GM21528 (cell line): Measurements from ENCODE around the gene MSANTD1.

Experiments used
- ATAC-seq: cut with Tn5 transposase; IDR thresholded peaks from one replicate; pipeline ENCODE4 v1.9.1; 2021; ENCODE audit warnings: mild to moderate bottlenecking, moderate library complexity; ENCODE audit not compliant: unreplicated experiment, low FRiP score

The MSANTD1 gene

GRCh38 chr4:3261411-3262207 is 12.7 kb downstream of the MSANTD1 start:
- ATAC-seq, result no peak

GRCh38 chr4:3262208-3263052 is 13.5 kb downstream of the MSANTD1 start:
- no peak for ATAC-seq

- ATAC-seq, result no peak
Measured at GRCh38 chr4:3263053-3263875, 14.3 kb downstream of the MSANTD1 start.

GRCh38 chr4:3263876-3264193 is 14.9 kb downstream of the MSANTD1 start:
- no peak for ATAC-seq

GRCh38 chr4:3266076-3266475 is 17.1 kb downstream of the MSANTD1 start:
- ATAC-seq, result no peak

GRCh38 chr4:3267576-3268394 is 18.8 kb downstream of the MSANTD1 start:
- ATAC-seq, result no peak

- ATAC-seq, result no peak
Measured at GRCh38 chr4:3268395-3269104, 19.6 kb downstream of the MSANTD1 start.

GRCh38 chr4:3269105-3269927 is 20.4 kb downstream of the MSANTD1 start:
- no peak for ATAC-seq

- ATAC-seq, result no peak
Measured at GRCh38 chr4:3269991-3270611, 21.1 kb downstream of the MSANTD1 start.

- ATAC-seq, result no peak
Measured at GRCh38 chr4:3271131-3271530, 22.2 kb downstream of the MSANTD1 start.

- ATAC-seq, result no peak
Measured at GRCh38 chr4:3276986-3277385, 28.0 kb downstream of the MSANTD1 start.

GRCh38 chr4:3280466-3280865 is 31.5 kb downstream of the MSANTD1 start:
- no peak for ATAC-seq

- no peak for ATAC-seq
Measured at GRCh38 chr4:3283483-3283882, 34.5 kb downstream of the MSANTD1 start.

GRCh38 chr4:3283916-3284315 is 35.0 kb downstream of the MSANTD1 start:
- ATAC-seq, result no peak

GRCh38 chr4:3284734-3285557 is 36.0 kb downstream of the MSANTD1 start:
- no peak for ATAC-seq

- ATAC-seq, result peak; percentile 80
Measured at GRCh38 chr4:3285558-3286334, 36.8 kb downstream of the MSANTD1 start.
